HCT116 (cell line): ENCODE results near the gene PRKCA. TPM values are rescaled to one million over a fixed set of nuclear protein-coding genes. Genes with fewer than 3 reads are reported as not detected.

Experiments used
- ATAC-seq: fragments of 200-7000 bp; cut with Tn5 transposase; 2 replicates; pipeline ENCODE4 v1.9.1; 2020; ENCODE audit warnings: mild to moderate bottlenecking, moderate library complexity
- BruUV-seq: library from RNA; stranded (reverse); fragments of 400-500 nt; replicated peaks from 2 replicates; lab custom pipeline; 2021; lab: Mats Ljungman, UMichigan
- CTCF ChIA-PET: fragments of 300-600 bp; sonication (Branson Sonifier 250); formaldehyde crosslinking; loops from one replicate; lab custom pipeline; 2021; ENCODE audit warnings: antibody characterized with exemption; lab: Charles Lee
- POLR2A ChIA-PET: fragments of 300-600, 350-600 bp; sonication (Branson Sonifier 250); formaldehyde crosslinking; loops from one replicate; lab custom pipeline; 2021; ENCODE audit warnings: antibody characterized with exemption; lab: Charles Lee
- RAD21 ChIA-PET, 2 experiments: fragments of 300-600 bp; sonication (Branson Sonifier 250); formaldehyde crosslinking; loops; one replicate each; lab custom pipeline; 2023; ENCODE audit warnings: low total read pairs in 2 of 2; ENCODE audit not compliant: uncharacterized antibody in 2 of 2, unreplicated experiment in 2 of 2, low non-redundant PET in 1 of 2; lab: Charles Lee
- DNase-seq: peaks from one replicate; pipeline ENCODE4 v3.0.0-alpha.2; 2010; ENCODE audit warnings: low read depth, low spot score
- H2AFZ ChIP-seq: fragments of 200-600 bp; shearing (Covaris generic), sonication (generic); 2 replicates; pipeline ENCODE4 v1.6.1; 2017; ENCODE audit warnings: low read depth, mixed run types, mixed read lengths, antibody characterized with exemption, low read length; ENCODE audit not compliant: poor library complexity, severe bottlenecking
- H3K27ac ChIP-seq: 2 replicates; pipeline ENCODE4 v1.5.1; 2012; ENCODE audit warnings: low read depth, low read length
- H3K27me3 ChIP-seq: fragments of 200-600 bp; sonication (generic); 2 replicates; pipeline ENCODE4 v1.6.1; 2016; ENCODE audit warnings: mixed run types, low read length, mixed read lengths; ENCODE audit not compliant: insufficient read depth
- H3K36me3 ChIP-seq, 2 experiments: fragments of 200-500 bp in 1 of 2; fragments of 200-600 bp in 1 of 2; sonication (Bioruptor generic) in 1 of 2; sonication (generic) in 1 of 2; 2 replicates each; pipeline versions ENCODE4 v1.5.1 to v1.6.1; 2014 to 2016; ENCODE audit warnings: low read length in 2 of 2, inconsistent platforms in 1 of 2, mixed read lengths in 1 of 2, mixed run types in 1 of 2; ENCODE audit not compliant: insufficient read depth in 2 of 2, control insufficient read depth in 1 of 2
- H3K4me1 ChIP-seq, 2 experiments: fragments of 200-600 bp in 1 of 2; sonication (generic) in 1 of 2; 2 replicates each; pipeline versions ENCODE4 v1.5.1 to v1.6.1; 2012 to 2017; ENCODE audit warnings: low read length in 2 of 2, inconsistent platforms in 1 of 2, mild to moderate bottlenecking in 1 of 2, mixed read lengths in 1 of 2, mixed run types in 1 of 2, moderate library complexity in 1 of 2; ENCODE audit not compliant: insufficient read depth in 2 of 2, control insufficient read depth in 1 of 2
- H3K4me2 ChIP-seq: fragments of 200-600 bp; sonication (generic); 2 replicates; pipeline ENCODE4 v1.6.1; 2017; ENCODE audit warnings: mixed run types, low read length, mixed read lengths
- H3K4me3 ChIP-seq, 2 experiments: fragments of 200-600 bp in 1 of 2; sonication (generic) in 1 of 2; replicated peaks in 1 of 2; 2 replicates each; pipeline ENCODE4 v1.5.1; 2011 to 2016; ENCODE audit warnings: low read length in 2 of 2, control low read depth in 1 of 2, low read depth in 1 of 2, mild to moderate bottlenecking in 1 of 2, mixed read lengths in 1 of 2, mixed run types in 1 of 2
- H3K79me2 ChIP-seq: fragments of 200-600 bp; sonication (generic); 2 replicates; pipeline ENCODE4 v1.6.1; 2017; ENCODE audit warnings: mild to moderate bottlenecking, mixed run types, low read length, moderate library complexity, mixed read lengths; ENCODE audit not compliant: insufficient read depth
- H3K9ac ChIP-seq: fragments of 200-600 bp; sonication (generic); 2 replicates; pipeline ENCODE4 v1.6.1; 2016; ENCODE audit warnings: low read length, mixed read lengths
- H3K9me2 ChIP-seq: fragments of 200-600 bp; sonication (generic), shearing (Covaris generic); 2 replicates; pipeline ENCODE4 v1.6.1; 2017; ENCODE audit warnings: mixed run types, mild to moderate bottlenecking, moderate library complexity; ENCODE audit not compliant: insufficient read depth
- H3K9me3 ChIP-seq, 2 experiments: fragments of 200-500 bp in 1 of 2; fragments of 200-600 bp in 1 of 2; sonication (Bioruptor generic) in 1 of 2; sonication (generic) in 1 of 2; 2 replicates each; pipeline ENCODE4 v1.6.1; 2014 to 2017; ENCODE audit warnings: low read length in 2 of 2, mixed read lengths in 2 of 2, inconsistent platforms in 1 of 2, low read depth in 1 of 2, mild to moderate bottlenecking in 1 of 2, mixed run types in 1 of 2, moderate library complexity in 1 of 2; ENCODE audit not compliant: control insufficient read depth in 1 of 2, insufficient read depth in 1 of 2
- H4K20me1 ChIP-seq: fragments of 200-600 bp; sonication (generic), shearing (Covaris generic); 2 replicates; pipeline ENCODE4 v1.6.1; 2017; ENCODE audit warnings: mixed run types, mild to moderate bottlenecking, moderate library complexity; ENCODE audit not compliant: insufficient read depth
- CBX3 ChIP-seq: IDR thresholded peaks from 2 replicates; pipeline ENCODE4 v1.6.1; 2012; ENCODE audit warnings: low read depth
- CEBPB ChIP-seq: IDR thresholded peaks from 2 replicates; pipeline ENCODE4 v1.6.1; 2012; ENCODE audit warnings: low read depth
- EZH2phosphoT487 ChIP-seq: fragments of 200-600 bp; IDR thresholded peaks from 2 replicates; pipeline ENCODE4 v1.6.1; 2018; ENCODE audit warnings: antibody characterized with exemption, borderline replicate concordance
- POLR2A ChIP-seq: IDR thresholded peaks from 2 replicates; pipeline ENCODE4 v1.7.0; 2011; ENCODE audit warnings: borderline replicate concordance; ENCODE audit not compliant: insufficient read depth, insufficient read length; ENCODE audit errors: extremely low read depth
- POLR2AphosphoS5 ChIP-seq: IDR thresholded peaks from 2 replicates; pipeline ENCODE4 v1.6.1; 2011; ENCODE audit warnings: mild to moderate bottlenecking, low read depth, low read length, moderate library complexity
- REST ChIP-seq: IDR thresholded peaks from 2 replicates; pipeline ENCODE4 v1.6.1; 2012; ENCODE audit warnings: low read depth
- SIN3A ChIP-seq: IDR thresholded peaks from 2 replicates; pipeline ENCODE4 v1.6.1; 2012; ENCODE audit warnings: low read depth
- SP1 ChIP-seq: IDR thresholded peaks from 2 replicates; pipeline ENCODE4 v1.6.1; 2012; ENCODE audit warnings: low read depth
- TCF7L2 ChIP-seq: IDR thresholded peaks from 2 replicates; pipeline ENCODE4 v1.7.0; 2011; ENCODE audit warnings: borderline replicate concordance, inconsistent platforms; ENCODE audit not compliant: insufficient read depth, insufficient read length; ENCODE audit errors: extremely low read depth
- ZFX ChIP-seq: fragments of 450-650 bp; IDR thresholded peaks from 2 replicates; pipeline ENCODE4 v1.6.1; 2017
- ZNF274 ChIP-seq: fragments of 200-500 bp; sonication (Bioruptor generic); IDR thresholded peaks from 2 replicates; pipeline ENCODE4 v1.6.1; 2014; ENCODE audit warnings: mild to moderate bottlenecking, low read depth, low read length, inconsistent platforms
- intact Hi-C: fragments of 100-400 bp; cut with micrococcal nuclease; formaldehyde crosslinking; loops from 2 replicates; pipeline ENCODE4 v1.10.0; 2022
- total RNA-seq: library from RNA; stranded (reverse); gene quantifications from one replicate; pipeline ENCODE4 v1.2.1, GENCODE V29; 2021; ENCODE audit not compliant: unreplicated experiment
- TF ChIP-seq, protein P1 (sequence below), 3 experiments: fragments of 200-600 bp in 1 of 3; sonication (generic) in 1 of 3; IDR thresholded peaks in 2 of 3; conservative IDR thresholded peaks in 1 of 3; 2 replicates each; pipeline ENCODE4 v1.5.1; 2012 to 2017; ENCODE audit warnings: low read depth in 2 of 3, low read length in 2 of 3, antibody characterized with exemption in 1 of 3, borderline replicate concordance in 1 of 3, control low read depth in 1 of 3, mild to moderate bottlenecking in 1 of 3, mixed read lengths in 1 of 3, mixed run types in 1 of 3, moderate library complexity in 1 of 3; ENCODE audit not compliant: insufficient read depth in 1 of 3

PRKCA gene
- total RNA-seq, 1 experiment from 2014 or later: 18.8 TPM

GRCh38 chr17:66343531-66344078 is 41.2 kb downstream of the PRKCA start:
- ChIA-PET CTCF (interaction anchor here (0.6 kb wide), 1 partner anchor 1435 kb away, joined by 3 read pairs; no protein-coding TSS in a partner anchor), POLR2A (no interaction called here), RAD21 (no interaction called here)
- Histone ChIP-seq H3K4me1 (peaks cover 13% of the 10 kb centered on the region in 2 experiments), H3K79me2 (no peaks in the 10 kb centered on the region), H3K4me3 (no peak overlapping the region), H3K9me3 (no peaks in the 10 kb centered on the region), H3K9ac (no peak overlapping the region), H3K27me3 (no peaks in the 10 kb centered on the region), H3K36me3 (no peaks in the 10 kb centered on the region), H3K4me2 (no peak overlapping the region), H4K20me1 (no peaks in the 10 kb centered on the region), H3K9me2 (no peaks in the 10 kb centered on the region), H2AFZ (no peak overlapping the region), H3K27ac (no peak overlapping the region)
- ATAC-seq: no peak
- intact Hi-C loops: no loop called here
- no peak for DNase-seq
- TF ChIP-seq, protein P1, sequence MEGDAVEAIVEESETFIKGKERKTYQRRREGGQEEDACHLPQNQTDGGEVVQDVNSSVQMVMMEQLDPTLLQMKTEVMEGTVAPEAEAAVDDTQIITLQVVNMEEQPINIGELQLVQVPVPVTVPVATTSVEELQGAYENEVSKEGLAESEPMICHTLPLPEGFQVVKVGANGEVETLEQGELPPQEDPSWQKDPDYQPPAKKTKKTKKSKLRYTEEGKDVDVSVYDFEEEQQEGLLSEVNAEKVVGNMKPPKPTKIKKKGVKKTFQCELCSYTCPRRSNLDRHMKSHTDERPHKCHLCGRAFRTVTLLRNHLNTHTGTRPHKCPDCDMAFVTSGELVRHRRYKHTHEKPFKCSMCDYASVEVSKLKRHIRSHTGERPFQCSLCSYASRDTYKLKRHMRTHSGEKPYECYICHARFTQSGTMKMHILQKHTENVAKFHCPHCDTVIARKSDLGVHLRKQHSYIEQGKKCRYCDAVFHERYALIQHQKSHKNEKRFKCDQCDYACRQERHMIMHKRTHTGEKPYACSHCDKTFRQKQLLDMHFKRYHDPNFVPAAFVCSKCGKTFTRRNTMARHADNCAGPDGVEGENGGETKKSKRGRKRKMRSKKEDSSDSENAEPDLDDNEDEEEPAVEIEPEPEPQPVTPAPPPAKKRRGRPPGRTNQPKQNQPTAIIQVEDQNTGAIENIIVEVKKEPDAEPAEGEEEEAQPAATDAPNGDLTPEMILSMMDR (IDR thresholded peaks at IDR 0.05 in 2 of 3, conservative IDR thresholded peaks at IDR 0.05 in 1 of 3; ENCODE audit: borderline replicate concordance in 1 of 3, insufficient read depth in 1 of 3, low read depth in 2 of 3, low read length in 2 of 3): no peak
- TF ChIP-seq POLR2A (no peak), REST (no peak), POLR2AphosphoS5 (no peak), SIN3A (no peak), CEBPB (no peak), SP1 (no peak), ZFX (no peak), CBX3 (no peak), EZH2phosphoT487 (no peak), TCF7L2 (no peak), ZNF274 (no peak)
- BruUV-seq: no TSS peak
